GM12872 (cell line): ENCODE measurements around the gene AR.

Source experiments
- TF ChIP-seq, protein P1 (sequence below): IDR thresholded peaks from 3 replicates; pipeline ENCODE4 v1.5.1; 2011; ENCODE audit warnings: low read depth, mild to moderate bottlenecking, low read length, moderate library complexity; ENCODE audit not compliant: insufficient read depth

AR gene

DNA sequence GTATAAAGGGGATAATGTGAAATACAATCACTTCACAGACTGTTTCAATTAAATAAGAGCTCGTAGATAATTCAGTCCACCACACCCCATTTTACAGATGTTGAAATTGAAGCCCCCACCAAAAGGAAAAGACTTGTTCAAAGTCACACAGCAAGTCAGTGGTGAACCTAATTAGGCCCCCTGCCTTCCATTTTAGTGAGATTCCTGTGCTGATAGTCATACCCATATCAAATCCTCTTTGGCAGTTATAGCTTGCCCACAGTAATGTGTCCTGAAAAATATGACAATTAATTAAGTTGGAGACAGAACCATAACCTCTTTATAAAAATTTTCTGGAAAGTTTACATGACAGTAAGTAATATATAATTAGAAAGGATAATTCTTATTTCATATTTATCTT, 58.0 kb downstream of the AR start:
- TF ChIP-seq, protein P1, sequence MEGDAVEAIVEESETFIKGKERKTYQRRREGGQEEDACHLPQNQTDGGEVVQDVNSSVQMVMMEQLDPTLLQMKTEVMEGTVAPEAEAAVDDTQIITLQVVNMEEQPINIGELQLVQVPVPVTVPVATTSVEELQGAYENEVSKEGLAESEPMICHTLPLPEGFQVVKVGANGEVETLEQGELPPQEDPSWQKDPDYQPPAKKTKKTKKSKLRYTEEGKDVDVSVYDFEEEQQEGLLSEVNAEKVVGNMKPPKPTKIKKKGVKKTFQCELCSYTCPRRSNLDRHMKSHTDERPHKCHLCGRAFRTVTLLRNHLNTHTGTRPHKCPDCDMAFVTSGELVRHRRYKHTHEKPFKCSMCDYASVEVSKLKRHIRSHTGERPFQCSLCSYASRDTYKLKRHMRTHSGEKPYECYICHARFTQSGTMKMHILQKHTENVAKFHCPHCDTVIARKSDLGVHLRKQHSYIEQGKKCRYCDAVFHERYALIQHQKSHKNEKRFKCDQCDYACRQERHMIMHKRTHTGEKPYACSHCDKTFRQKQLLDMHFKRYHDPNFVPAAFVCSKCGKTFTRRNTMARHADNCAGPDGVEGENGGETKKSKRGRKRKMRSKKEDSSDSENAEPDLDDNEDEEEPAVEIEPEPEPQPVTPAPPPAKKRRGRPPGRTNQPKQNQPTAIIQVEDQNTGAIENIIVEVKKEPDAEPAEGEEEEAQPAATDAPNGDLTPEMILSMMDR = no peak

DNA sequence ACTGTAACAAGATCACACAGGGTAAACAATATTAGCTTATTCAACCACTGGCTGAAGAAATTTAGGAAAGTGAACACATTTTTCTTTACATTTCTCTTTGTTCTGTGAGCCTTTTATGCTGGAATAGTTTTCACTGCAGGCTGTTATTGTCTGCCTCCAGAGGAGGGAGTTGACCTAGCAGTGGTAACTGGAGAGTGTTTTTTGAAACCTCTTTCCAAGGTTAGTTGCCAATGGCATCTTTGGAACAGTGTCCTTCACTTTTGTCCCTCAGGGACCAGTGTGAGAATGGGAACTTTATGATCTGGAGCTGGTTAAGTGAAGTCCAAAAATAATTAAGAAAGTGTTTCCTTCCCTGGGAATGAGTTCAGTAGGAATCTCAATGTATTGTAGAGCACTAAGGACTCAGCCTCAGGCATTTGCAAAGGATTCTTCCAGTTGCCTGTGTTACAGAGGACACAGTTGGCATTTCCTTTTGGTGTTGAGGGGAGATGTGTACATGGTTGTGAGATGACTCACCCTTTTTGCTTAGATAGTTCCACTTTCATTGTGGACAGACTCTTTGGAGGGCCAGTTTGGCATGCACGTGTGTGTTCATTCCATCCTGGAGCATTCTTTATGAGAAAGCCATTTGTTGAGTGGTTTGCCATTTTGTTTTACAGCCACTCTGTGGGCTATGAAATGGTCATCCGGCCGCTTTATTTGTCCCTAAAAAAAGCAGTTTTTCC, 61.3 kb downstream of the AR start:
- TF ChIP-seq, protein P1 = no peak

DNA sequence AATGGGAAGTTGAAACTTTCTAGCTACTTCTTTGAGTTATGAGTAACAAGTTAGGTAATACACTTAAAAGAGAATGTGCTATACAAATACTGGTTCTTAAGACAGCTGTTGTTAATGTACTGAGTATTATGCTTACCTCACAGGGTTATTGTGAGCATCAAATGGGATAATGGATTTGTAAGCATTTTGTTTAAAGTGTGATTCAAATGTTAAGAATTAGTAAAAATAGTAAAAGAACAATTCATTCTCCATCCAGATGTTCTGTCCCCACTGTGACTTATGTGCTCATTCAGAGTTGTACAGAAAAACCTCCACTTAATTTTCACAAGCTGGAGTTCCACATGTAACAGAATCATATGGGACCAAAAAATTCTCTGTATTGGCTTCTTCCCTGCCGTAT, 63.6 kb downstream of the AR start:
- TF ChIP-seq, protein P1 = no peak

DNA sequence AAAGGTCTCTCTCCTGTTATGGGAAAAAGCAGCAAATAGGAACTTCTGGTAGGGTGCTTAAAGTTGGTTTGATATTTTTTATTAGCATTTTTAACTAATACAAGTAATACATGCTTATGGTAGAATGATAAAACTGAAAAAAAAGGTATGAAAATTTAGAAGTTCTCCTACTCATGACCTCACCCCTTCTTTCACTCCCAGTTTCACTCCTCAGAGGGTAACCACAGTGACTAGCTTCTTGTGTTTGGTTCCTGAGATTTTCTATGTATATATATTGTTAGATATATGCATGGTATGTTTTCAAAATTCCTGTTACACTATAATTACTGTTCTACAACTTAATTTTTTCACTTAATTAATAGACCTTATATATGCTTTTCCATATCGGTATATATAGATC, 66.5 kb downstream of the AR start:
- TF ChIP-seq, protein P1 = no peak

DNA sequence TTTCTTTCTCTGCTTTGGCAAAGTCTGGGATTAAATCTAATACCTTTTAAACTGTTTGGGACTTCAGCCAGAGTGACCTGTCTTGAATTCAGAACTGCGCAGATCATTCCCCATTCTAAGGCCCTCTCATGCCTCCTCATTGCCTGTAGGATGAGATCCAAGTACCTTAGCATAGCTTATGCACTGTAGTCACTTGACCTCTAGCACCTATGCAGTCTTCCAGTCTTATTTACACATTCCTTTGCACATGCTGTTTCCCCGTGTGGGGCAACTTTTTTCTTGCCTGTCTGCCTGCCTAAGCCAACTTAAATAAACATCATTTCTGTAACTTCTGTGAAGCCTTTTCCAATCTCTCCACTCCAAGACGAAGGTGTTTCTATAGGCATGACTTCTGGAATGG, 68.4 kb downstream of the AR start:
- TF ChIP-seq, protein P1 = no peak

DNA sequence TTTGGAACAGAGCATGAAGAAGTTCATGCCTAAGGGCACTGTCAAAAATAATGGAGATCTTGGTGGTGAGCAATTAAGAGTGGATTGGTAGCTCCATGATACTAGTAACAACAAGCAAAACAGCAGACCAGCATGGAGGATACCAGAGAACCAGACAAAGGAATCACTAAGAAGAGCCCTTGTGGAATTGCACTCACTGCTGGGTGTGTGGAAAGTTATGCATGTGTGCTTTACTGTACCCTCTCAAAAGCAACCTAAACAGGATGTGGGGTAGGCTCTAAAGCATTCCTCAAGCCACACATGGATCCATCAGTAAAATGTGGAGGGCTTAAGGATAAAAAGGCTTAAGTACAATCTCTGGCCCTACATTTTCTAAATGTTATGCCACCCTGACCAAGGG, 69.5 kb downstream of the AR start:
- TF ChIP-seq, protein P1 = no peak

DNA sequence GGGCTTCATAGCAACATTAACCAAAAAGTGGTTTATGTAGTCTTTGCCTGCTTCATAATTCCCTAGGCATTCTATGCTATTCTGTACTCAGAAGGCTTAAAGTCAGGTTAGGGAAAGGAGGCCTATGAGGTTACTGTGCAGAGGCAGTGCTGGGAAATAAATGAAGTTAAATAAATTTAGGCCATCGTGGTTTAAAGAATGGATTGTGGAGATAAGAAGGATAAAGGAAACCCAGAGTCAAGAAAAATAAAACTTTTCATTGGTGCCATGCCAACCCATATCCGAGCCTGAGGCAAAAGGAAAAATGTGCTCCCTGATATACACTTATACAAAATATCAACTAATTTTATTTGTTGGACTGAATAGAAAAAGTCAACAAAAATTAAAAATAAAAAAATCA, 70.2 kb downstream of the AR start:
- TF ChIP-seq, protein P1 = no peak
